Stimulated activated CD8-positive, alpha-beta memory T cell treated with anti-CD3 and anti-CD28 coated beads, Interleukin-15, amount 100 ng/mL, for 24 hours (primary cell): Measurements from ENCODE around the gene WWOX.

Experiments
- DNase-seq: peaks from one replicate; pipeline ENCODE4 v3.0.0-alpha.2; 2020; ENCODE audit warnings: low read depth

WWOX gene

GRCh38 chr16:78275420-78275819, 176.0 kb downstream of the WWOX start:
- no peak for DNase-seq

- no peak for DNase-seq
Observed at GRCh38 chr16:78277321-78278055, 178.0 kb downstream of the WWOX start.

- no peak for DNase-seq
Observed at GRCh38 chr16:78278056-78278450, 178.6 kb downstream of the WWOX start.

GRCh38 chr16:78281115-78281514, 181.7 kb downstream of the WWOX start:
- DNase-seq = no peak

- no peak for DNase-seq
Observed at GRCh38 chr16:78283548-78284251, 184.2 kb downstream of the WWOX start.

GRCh38 chr16:78284326-78284725, 184.9 kb downstream of the WWOX start:
- DNase-seq = no peak

GRCh38 chr16:78284957-78285434, 185.5 kb downstream of the WWOX start:
- no peak for DNase-seq

- no peak for DNase-seq
Observed at GRCh38 chr16:78285437-78285922, 186.0 kb downstream of the WWOX start.

GRCh38 chr16:78286065-78286464, 186.6 kb downstream of the WWOX start:
- DNase-seq = no peak

GRCh38 chr16:78288888-78289287, 189.4 kb downstream of the WWOX start:
- no peak for DNase-seq

- DNase-seq = no peak
Observed at GRCh38 chr16:78289373-78289772, 189.9 kb downstream of the WWOX start.

GRCh38 chr16:78289844-78290277, 190.4 kb downstream of the WWOX start:
- DNase-seq = no peak

GRCh38 chr16:78290395-78290794, 190.9 kb downstream of the WWOX start:
- no peak for DNase-seq

- DNase-seq = no peak
Observed at GRCh38 chr16:78290872-78291591, 191.6 kb downstream of the WWOX start.

- DNase-seq = no peak
Observed at GRCh38 chr16:78291604-78292003, 192.2 kb downstream of the WWOX start.

- DNase-seq = no peak
Observed at GRCh38 chr16:78292086-78292843, 192.8 kb downstream of the WWOX start.

GRCh38 chr16:78292844-78293380, 193.5 kb downstream of the WWOX start:
- DNase-seq = no peak

- DNase-seq = no peak
Observed at GRCh38 chr16:78294538-78295225, 195.2 kb downstream of the WWOX start.

GRCh38 chr16:78297066-78297666, 197.7 kb downstream of the WWOX start:
- no peak for DNase-seq

GRCh38 chr16:78298986-78299385, 199.5 kb downstream of the WWOX start:
- no peak for DNase-seq

GRCh38 chr16:78300469-78300868, 201.0 kb downstream of the WWOX start:
- no peak for DNase-seq
